ENCODE data around the gene UCN2. TPM values are rescaled to one million over a fixed set of nuclear protein-coding genes. Genes with fewer than 3 reads are reported as not detected.

The UCN2 gene
- total and polyA plus RNA-seq, 9 donors, result 0.18 to 0.22 (median 0.19) TPM; not detected in 5

DNA sequence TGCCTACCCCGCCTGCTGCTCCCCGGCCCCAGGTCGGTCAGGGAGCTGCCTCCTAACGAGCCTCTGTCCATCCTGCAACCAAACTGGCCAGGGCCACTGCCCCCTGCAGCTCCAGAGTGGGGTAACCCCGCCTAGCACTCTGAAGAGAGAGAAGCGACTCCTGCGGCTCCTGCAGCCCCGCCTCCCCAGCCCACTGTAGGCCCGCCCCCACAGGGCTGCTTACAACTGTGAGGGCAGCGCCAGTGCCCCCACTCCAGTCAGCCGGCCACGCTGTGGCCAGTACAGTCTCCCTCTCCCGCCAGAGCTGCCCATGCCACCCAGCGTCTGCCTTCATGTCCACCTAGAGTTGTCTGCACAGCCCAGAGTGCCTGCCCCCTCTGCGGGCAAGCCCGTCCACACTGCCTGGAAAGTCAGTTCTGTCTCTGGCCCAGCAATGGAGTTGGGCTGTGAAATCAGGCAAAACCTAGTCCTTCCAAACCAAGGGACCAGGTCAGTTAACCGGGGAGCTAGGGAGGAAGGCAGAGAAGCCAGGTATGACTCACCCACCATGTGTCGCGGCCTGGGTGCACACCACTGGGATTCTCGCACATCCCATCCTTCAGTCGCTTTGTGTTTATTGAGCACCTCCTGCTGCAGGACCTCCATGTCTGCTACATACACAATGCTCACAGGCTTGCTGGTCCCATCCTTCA lies 2.4 kb downstream of the UCN2 start:
- peak; percentile 69 to 81 (median 77) for DNase-seq
- no peaks in the 10 kb centered on the region for H3K9me3 ChIP-seq
- WGBS, 3 donors, result 26 to 34% (median 33%) methylated on average over 17 to 21 of the region's 21 CpGs
- H3K4me3 ChIP-seq, result peak overlapping the region; percentile 11
- peak overlapping the region; percentile 18 to 35 for H3K27ac ChIP-seq
- peaks cover 9% of the 10 kb centered on the region for H3K4me1 ChIP-seq (ENCODE audit: insufficient read depth)
- TF ChIP-seq EP300 (IDR thresholded peaks at IDR 0.05) (no peak), POLR2A (IDR thresholded peaks at IDR 0.05) (no peak)
- TF ChIP-seq, protein P1, sequence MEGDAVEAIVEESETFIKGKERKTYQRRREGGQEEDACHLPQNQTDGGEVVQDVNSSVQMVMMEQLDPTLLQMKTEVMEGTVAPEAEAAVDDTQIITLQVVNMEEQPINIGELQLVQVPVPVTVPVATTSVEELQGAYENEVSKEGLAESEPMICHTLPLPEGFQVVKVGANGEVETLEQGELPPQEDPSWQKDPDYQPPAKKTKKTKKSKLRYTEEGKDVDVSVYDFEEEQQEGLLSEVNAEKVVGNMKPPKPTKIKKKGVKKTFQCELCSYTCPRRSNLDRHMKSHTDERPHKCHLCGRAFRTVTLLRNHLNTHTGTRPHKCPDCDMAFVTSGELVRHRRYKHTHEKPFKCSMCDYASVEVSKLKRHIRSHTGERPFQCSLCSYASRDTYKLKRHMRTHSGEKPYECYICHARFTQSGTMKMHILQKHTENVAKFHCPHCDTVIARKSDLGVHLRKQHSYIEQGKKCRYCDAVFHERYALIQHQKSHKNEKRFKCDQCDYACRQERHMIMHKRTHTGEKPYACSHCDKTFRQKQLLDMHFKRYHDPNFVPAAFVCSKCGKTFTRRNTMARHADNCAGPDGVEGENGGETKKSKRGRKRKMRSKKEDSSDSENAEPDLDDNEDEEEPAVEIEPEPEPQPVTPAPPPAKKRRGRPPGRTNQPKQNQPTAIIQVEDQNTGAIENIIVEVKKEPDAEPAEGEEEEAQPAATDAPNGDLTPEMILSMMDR (IDR thresholded peaks at IDR 0.05), result peak in 1 of 3 donors; percentile 5
- H3K27me3 ChIP-seq, result no peaks in the 10 kb centered on the region
- intact Hi-C loops (cut with DNase I), result no loop called here
- no peaks in the 10 kb centered on the region for H3K36me3 ChIP-seq

DNA sequence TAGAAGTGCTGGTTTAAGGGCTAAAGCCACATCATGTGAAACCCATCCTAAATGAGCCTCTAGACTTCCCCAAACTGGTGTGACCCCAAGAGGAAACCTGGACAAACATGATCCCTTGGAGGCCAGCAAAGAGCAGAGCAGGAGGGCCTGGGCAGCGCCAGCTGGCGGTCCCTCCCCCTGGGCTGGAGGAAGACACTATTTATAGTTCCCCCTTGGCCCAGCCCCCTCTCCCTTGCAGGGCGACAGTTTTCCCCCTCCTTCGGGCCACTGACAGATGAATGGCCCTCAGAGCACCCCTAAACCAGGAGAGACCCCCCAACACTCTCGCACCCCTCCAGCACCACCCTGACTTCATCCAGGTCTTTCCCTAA lies 2.9 kb downstream of the UCN2 start:
- H3K4me3 ChIP-seq, result peak overlapping the region; percentile 11
- WGBS, 3 donors, result 3 to 8% (median 5%) methylated on average over 4 to 5 of the region's 5 CpGs
- no peaks in the 10 kb centered on the region for H3K36me3 ChIP-seq
- intact Hi-C loops (cut with DNase I), result no loop called here
- H3K27me3 ChIP-seq, result no peaks in the 10 kb centered on the region
- H3K9me3 ChIP-seq, result no peaks in the 10 kb centered on the region
- no peak for TF ChIP-seq POLR2A (IDR thresholded peaks at IDR 0.05)
- TF ChIP-seq, protein P1 (IDR thresholded peaks at IDR 0.05), result no peak
- peak overlapping the region in 1 of 2 donors; percentile 18 for H3K27ac ChIP-seq
- H3K4me1 ChIP-seq (ENCODE audit: insufficient read depth), result peaks cover 10% of the 10 kb centered on the region
- peak in 2 of 5 donors; percentile 48 to 51 for DNase-seq

DNA sequence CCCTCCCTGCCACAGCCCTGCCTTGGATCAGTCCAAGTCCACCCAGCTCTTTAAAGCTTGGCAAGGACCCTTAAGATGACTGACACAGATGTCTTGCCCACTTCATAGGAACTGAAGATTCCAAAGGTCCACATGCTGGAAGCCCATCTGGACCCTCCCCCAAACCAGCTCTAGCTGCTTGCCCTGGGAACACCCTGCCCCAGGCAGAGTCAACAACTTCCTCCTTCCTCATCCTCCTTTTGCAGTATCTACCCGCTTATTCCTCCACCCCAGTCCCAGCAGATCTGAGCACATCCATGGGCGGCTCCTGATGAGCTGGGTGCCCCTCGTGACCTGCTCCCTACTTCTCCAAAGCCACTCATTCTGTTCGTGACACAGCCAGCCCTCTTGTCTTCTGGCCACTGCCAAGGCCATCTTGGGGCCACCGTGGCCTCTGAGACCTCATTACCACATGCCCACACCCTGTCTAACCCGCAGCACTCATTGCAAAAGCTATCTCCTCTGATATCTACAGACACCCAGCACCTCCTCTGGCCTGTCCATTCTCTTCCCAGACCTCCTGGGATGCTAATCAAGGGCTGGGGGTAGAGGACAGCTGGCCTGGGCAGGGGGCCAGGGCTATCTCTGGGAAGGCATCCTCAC lies 5.0 kb downstream of the UCN2 start:
- H3K27ac ChIP-seq, result peak overlapping the region in 1 of 2 donors; percentile 37
- no peak for DNase-seq
- intact Hi-C loops (cut with DNase I), result loop anchor here in 2 of 4 donors (5.0 to 10.0 kb wide), 3 partner anchors 49 to 284 kb away; partner anchors contain the start of gene UQCRC1 (in 1 of the 2)
- H3K4me1 ChIP-seq (ENCODE audit: insufficient read depth), result peaks cover 10% of the 10 kb centered on the region
- WGBS, 3 donors, result 75 to 81% (median 81%) methylated on average over 6 of the region's 6 CpGs
- no peaks in the 10 kb centered on the region for H3K36me3 ChIP-seq
- H3K4me3 ChIP-seq, result no peak overlapping the region
- TF ChIP-seq EP300 (IDR thresholded peaks at IDR 0.05), result no peak
- no peak for TF ChIP-seq POLR2A (IDR thresholded peaks at IDR 0.05)
- TF ChIP-seq, protein P1 (IDR thresholded peaks at IDR 0.05), result no peak
- no peaks in the 10 kb centered on the region for H3K9me3 ChIP-seq
- H3K27me3 ChIP-seq, result no peaks in the 10 kb centered on the region

DNA sequence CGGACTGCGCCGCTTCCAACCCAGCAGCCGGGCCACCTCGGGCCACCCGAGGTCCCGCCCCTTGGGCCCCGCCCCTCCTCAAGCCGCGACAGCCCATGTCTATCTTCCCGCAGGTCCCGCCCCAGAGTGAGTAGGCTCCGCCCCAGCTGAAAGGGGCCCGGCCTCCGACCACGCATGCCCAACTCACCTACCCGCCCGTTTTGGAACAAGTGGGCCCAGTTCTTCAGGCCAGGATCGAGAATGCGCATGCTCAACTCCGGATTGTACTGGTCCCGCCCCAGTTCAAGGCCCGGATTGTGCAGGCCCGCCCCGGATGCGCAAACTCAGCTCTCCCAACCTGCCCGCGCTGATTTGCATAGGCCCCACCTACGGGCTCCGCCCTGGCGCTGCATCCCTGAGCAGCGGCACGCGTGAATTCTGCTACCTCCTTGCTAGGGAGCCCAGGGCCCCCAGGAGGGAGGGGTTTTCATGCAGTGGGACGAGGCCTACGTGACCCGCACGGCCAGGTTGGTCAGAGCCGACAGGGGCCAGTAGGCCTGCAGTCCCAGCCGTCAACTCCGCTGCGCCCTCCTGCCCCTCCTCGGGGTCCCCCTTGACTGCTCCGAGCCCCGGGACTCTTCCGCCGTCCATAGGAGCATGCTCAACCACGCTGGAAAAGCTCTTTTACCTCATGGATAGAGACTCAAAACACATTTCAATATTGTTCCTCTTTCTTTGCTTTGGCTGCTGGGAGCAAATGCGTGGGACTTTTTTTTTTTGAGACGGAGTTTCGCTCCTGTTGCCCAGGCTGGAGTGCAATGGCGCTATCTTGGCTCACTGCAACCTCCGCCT lies 6.6 kb downstream of the UCN2 start, which contains the start of gene PFKFB4:
TSS of gene PFKFB4 (minus strand) at position 8 of the 831 bp plus-strand sequence. CDS start 26 bp downstream, outside the sequence.
- peaks cover 10% of the 10 kb centered on the region for H3K4me1 ChIP-seq (ENCODE audit: insufficient read depth)

More for the DNA sequence above, 6.6 kb downstream of the UCN2 start, which contains the start of gene PFKFB4:
- TF ChIP-seq, protein P1 (IDR thresholded peaks at IDR 0.05), result peak in 2 of 3 donors; percentile 14 to 24
- no peak for TF ChIP-seq POLR2A (IDR thresholded peaks at IDR 0.05)
- no peaks in the 10 kb centered on the region for H3K9me3 ChIP-seq
- no peaks in the 10 kb centered on the region for H3K36me3 ChIP-seq
- 1 to 2% (median 1%) methylated on average over 38 to 53 of the region's 53 CpGs for WGBS, 3 donors
- no peaks in the 10 kb centered on the region for H3K27me3 ChIP-seq
- peak within 1 kb of the TSS; percentile 56 for H3K4me3 ChIP-seq
- DNase-seq, result peak; percentile 98 to 99 (median 99)
- intact Hi-C loops (cut with DNase I), result loop anchor here in 2 of 4 donors (5.0 to 10.0 kb wide), 3 partner anchors 50 to 282 kb away; partner anchors contain the start of gene UQCRC1 (in 1 of the 2)
- no peak within 1 kb of the TSS for H3K27ac ChIP-seq
